ENCODE results near the gene IL22RA2.

- TF ChIP-seq CTCF (IDR thresholded peaks at IDR 0.05): no peak
- no peak for TF ChIP-seq POLR2A (IDR thresholded peaks at IDR 0.05)
Measured at GRCh38 chr6:137116807-137117206, 56.6 kb downstream of the IL22RA2 start.

Data from tibial nerve (tissue), 3 donors.